Body of pancreas (tissue), 4 donors: ENCODE data around the gene MPL. TPM values are rescaled to one million over a fixed set of nuclear protein-coding genes. Genes with fewer than 3 reads are reported as not detected.

Source experiments
- ATAC-seq: fragments of 150-250 bp; one replicate; pipeline ENCODE4 v1.9.1; 2016
- DNase-seq, 4 donors: peaks; one replicate each; pipeline ENCODE4 v3.0.0-alpha.2; 2019
- H3K27ac ChIP-seq, 4 donors: fragments of 200-600 bp; sonication (generic); 1 replicate in 3 of 4; 2 replicates in 1 of 4; pipeline versions ENCODE4 v1.5.1 to v1.6.1; 2016 to 2019; ENCODE audit warnings: mild to moderate bottlenecking in 1 of 4, mixed read lengths in 1 of 4, moderate library complexity in 1 of 4
- H3K27me3 ChIP-seq, 2 donors: fragments of 200-600 bp; sonication (generic); one replicate each; pipeline ENCODE4 v1.6.0; 2016; ENCODE audit warnings: mild to moderate bottlenecking in 1 of 2
- H3K36me3 ChIP-seq, 2 donors: fragments of 200-600 bp; sonication (generic); replicated peaks in 1 of 2; 2 replicates each; pipeline ENCODE4 v1.5.1; 2016; ENCODE audit warnings: low read depth in 2 of 2; ENCODE audit not compliant: insufficient read depth in 1 of 2
- H3K4me1 ChIP-seq: fragments of 200-600 bp; sonication (generic); one replicate; pipeline ENCODE4 v1.6.0; 2016
- H3K4me3 ChIP-seq, 2 donors: fragments of 200-600 bp; sonication (generic); 1 replicate in 1 of 2; 2 replicates in 1 of 2; pipeline ENCODE4 v1.5.1; 2016 to 2019
- H3K9me3 ChIP-seq, 3 donors: fragments of 200-600 bp; sonication (generic); 1 replicate in 2 of 3; 2 replicates in 1 of 3; pipeline ENCODE4 v1.5.1; 2016
- POLR2A ChIP-seq, 3 donors: fragments of 450-650 bp; IDR thresholded peaks; one replicate each; pipeline ENCODE4 v1.6.1; 2016; ENCODE audit warnings: antibody characterized with exemption in 3 of 3, mild to moderate bottlenecking in 2 of 3
- WGBS, 2 donors: methylation state at CpG; one replicate each; pipeline ENCODE4 v1.1.5; 2017; 5-methylcytosine and 5-hydroxymethylcytosine counted together
- intact Hi-C: fragments of 100-400 bp; cut with DNase I; formaldehyde crosslinking; loops from one replicate; pipeline ENCODE4 v1.15.1; 2023
- total RNA-seq, 2 donors: library from RNA; depleted of rRNA; stranded (reverse); fragments of >200 nt; gene quantifications; one replicate each; pipeline ENCODE4 v1.1.0, GENCODE V29; 2016
- TF ChIP-seq, protein P1 (sequence below), 7 experiments: fragments of 450-650 bp in 4 of 7; fragments of 200-600 bp in 3 of 7; sonication (generic) in 3 of 7; IDR thresholded peaks; one replicate each; pipeline ENCODE4 v1.5.1; 2016 to 2019; ENCODE audit warnings: antibody characterized with exemption in 7 of 7

MPL gene
- total RNA-seq, 2 donors from 2014 or later, result not detected

DNA sequence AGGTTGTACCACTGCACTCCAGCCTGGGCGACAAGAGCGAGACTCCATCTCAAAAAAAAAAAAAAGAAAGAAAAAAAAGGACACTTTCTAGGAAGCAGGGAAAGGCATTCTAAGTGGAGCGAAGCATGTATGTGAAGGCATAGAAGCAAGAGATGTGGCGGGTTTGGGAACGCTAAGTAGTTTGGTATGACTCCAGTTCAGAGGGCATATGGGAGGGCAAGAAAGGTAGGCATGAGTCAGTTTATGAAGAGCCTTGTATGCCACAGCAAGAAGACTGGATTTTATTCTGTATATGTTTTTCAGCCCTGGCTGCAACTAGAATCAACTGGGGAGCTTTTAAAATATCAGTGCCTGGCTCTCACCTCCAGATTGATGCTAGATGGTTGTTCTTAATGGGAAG lies 34.6 kb downstream of the MPL start:
- ATAC-seq, result no peak
- H3K36me3 ChIP-seq, result no peaks in the 10 kb centered on the region
- DNase-seq, result no peak
- no peaks in the 10 kb centered on the region for H3K9me3 ChIP-seq
- no peak overlapping the region for H3K27ac ChIP-seq
- peaks cover 17% of the 10 kb centered on the region for H3K4me1 ChIP-seq
- no peaks in the 10 kb centered on the region for H3K27me3 ChIP-seq
- TF ChIP-seq, protein P1, sequence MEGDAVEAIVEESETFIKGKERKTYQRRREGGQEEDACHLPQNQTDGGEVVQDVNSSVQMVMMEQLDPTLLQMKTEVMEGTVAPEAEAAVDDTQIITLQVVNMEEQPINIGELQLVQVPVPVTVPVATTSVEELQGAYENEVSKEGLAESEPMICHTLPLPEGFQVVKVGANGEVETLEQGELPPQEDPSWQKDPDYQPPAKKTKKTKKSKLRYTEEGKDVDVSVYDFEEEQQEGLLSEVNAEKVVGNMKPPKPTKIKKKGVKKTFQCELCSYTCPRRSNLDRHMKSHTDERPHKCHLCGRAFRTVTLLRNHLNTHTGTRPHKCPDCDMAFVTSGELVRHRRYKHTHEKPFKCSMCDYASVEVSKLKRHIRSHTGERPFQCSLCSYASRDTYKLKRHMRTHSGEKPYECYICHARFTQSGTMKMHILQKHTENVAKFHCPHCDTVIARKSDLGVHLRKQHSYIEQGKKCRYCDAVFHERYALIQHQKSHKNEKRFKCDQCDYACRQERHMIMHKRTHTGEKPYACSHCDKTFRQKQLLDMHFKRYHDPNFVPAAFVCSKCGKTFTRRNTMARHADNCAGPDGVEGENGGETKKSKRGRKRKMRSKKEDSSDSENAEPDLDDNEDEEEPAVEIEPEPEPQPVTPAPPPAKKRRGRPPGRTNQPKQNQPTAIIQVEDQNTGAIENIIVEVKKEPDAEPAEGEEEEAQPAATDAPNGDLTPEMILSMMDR (IDR thresholded peaks at IDR 0.05), result no peak
- no peak for TF ChIP-seq POLR2A (IDR thresholded peaks at IDR 0.05)
- no peak overlapping the region for H3K4me3 ChIP-seq
- intact Hi-C loops, result no loop called here
- 95 to 98% methylated on average over 5 of the region's 5 CpGs for WGBS, 2 donors

DNA sequence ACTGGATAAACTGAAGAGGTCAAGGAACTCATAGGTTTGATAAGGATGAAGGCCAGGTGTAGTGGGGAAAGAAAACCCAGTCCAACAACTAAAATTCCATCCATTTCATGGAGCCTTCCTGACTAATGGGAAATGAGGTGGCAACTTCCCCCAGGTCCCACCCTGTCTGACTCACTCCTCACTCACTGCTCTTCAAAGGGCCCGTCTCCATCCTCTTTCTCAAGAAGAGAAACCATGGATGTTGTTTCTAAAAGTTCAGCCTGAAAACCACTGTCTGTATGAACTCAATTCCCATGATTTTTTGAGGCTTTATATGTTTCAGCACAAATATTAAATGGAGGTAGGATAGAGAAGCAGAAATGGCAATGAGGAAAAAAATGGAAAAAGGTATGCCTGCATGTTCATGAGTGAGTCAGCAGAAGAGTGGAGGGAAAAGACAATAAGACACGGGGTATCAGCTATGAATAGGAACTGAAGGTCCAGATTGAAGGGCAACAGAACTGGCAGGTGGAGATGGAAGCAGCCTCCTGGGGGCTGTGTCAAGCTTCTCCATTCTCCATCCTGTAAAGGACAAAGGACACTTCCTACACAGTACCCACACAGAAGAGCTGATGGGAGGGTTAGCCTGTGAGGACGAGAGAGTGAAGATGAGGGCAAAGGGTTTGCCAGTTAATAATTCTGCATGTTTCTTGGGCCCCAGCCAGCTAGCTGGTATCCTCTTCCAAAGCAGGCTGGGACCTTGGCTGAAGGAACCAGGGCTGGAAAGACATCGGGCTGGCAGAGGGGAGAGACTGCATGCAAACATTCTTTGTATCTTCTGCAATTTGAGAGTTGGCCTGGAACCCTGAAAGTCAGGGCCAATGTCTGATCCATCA lies 35.7 kb downstream of the MPL start:
- intact Hi-C loops, result no loop called here
- 39 to 43% methylated on average over 4 of the region's 4 CpGs for WGBS, 2 donors
- H3K27ac ChIP-seq, result no peak overlapping the region

DNA sequence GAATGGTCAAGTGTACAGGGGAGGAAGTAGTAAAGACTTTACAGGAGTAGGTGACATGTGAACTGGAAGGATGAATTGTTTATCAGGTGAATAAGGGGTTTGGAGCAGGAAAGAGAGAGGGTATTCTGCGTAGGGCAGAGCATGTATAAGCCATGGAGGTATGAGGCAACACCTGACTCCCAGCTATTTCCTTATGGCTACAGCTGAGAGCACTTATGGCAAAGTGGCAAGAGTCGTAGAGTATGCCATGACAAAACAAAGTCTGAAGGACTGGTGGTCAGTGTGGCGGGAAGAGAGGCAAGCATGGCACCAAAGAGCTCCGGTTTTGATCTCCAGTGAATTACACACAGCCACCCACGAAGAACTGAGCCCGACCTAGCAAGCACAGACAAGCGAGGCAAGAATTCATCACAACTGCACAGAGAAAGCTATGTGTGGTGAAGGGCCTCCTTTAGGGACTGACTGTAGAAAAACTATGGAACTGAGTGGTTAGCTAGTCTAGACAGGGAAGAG lies 39.2 kb downstream of the MPL start:
- Histone ChIP-seq H3K9me3 (no peaks in the 10 kb centered on the region), H3K36me3 (no peaks in the 10 kb centered on the region), H3K4me3 (no peak overlapping the region), H3K27ac (no peak overlapping the region), H3K27me3 (no peaks in the 10 kb centered on the region), H3K4me1 (peaks cover 6% of the 10 kb centered on the region)
- TF ChIP-seq, protein P1 (IDR thresholded peaks at IDR 0.05), result no peak
- no peak for TF ChIP-seq POLR2A (IDR thresholded peaks at IDR 0.05)
- ATAC-seq (no peak), DNase-seq (no peak)
- intact Hi-C loops, result no loop called here
- WGBS, 2 donors, result 81 to 94% methylated on average over 7 of the region's 7 CpGs

More for the DNA sequence above, 35.7 kb downstream of the MPL start:
- Histone ChIP-seq H3K4me1 (peaks cover 14% of the 10 kb centered on the region), H3K36me3 (no peaks in the 10 kb centered on the region), H3K9me3 (no peaks in the 10 kb centered on the region), H3K27me3 (no peaks in the 10 kb centered on the region), H3K4me3 (no peak overlapping the region)
- TF ChIP-seq, protein P1 (IDR thresholded peaks at IDR 0.05), result no peak
- no peak for TF ChIP-seq POLR2A (IDR thresholded peaks at IDR 0.05)
- DNase-seq (peak in 1 of 4 donors; percentile 33), ATAC-seq (no peak)

DNA sequence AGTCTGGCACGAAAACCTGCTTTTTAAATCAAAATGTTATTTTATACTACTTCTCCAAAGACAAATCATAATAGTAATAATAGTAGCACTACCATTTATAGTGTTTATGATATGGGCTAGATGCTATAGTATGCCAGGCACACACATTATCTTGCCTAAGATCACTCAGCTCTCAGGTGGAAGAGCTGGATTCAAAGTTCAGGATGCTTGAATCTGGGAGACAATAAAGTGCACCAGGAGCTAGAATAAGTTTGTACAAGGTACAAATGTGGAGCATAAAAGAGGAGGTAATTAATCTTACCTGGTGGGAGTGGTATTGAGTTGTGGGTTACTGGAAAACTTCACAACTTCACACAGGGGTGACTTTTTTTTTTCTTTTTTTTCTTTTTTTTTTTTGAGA lies 40.2 kb downstream of the MPL start:
- Histone ChIP-seq H3K36me3 (peaks cover 0 to under 1% of the 10 kb centered on the region in 2 donors), H3K4me1 (peaks cover 11% of the 10 kb centered on the region), H3K9me3 (no peaks in the 10 kb centered on the region), H3K27ac (no peak overlapping the region), H3K4me3 (no peak overlapping the region), H3K27me3 (no peaks in the 10 kb centered on the region)
- ATAC-seq (no peak), DNase-seq (no peak)
- no peak for TF ChIP-seq POLR2A (IDR thresholded peaks at IDR 0.05)
- TF ChIP-seq, protein P1 (IDR thresholded peaks at IDR 0.05), result no peak
- whole genome bisulfite sequencing, 2 donors, result 96% methylated on average over 1 of the region's 1 CpG
- intact Hi-C loops, result no loop called here
